HL-60 (cell line): Measurements from ENCODE around the gene C11orf86.

ENCODE experiments used
- DNase-seq, 2 experiments: peaks; one replicate each; pipeline ENCODE4 v3.0.0-alpha.2; 2010 to 2020; ENCODE audit warnings: low read depth in 1 of 2, low spot score in 1 of 2
- H3K27ac ChIP-seq: fragments of 250-450 bp; sonication (Bioruptor Pico); replicated peaks from 2 replicates; pipeline ENCODE4 v1.5.1; 2020; ENCODE audit warnings: mild to moderate bottlenecking, moderate library complexity
- H3K27me3 ChIP-seq: fragments of 250-450 bp; sonication (Bioruptor Pico); 2 replicates; pipeline ENCODE4 v1.5.1; 2021; ENCODE audit warnings: mild to moderate bottlenecking, moderate library complexity; ENCODE audit not compliant: insufficient read depth, poor library complexity, severe bottlenecking
- H3K4me3 ChIP-seq: replicated peaks from 2 replicates; pipeline ENCODE4 v1.5.1; 2011; ENCODE audit warnings: mild to moderate bottlenecking, control low read depth, low read length; ENCODE audit not compliant: insufficient read depth
- CTCF ChIP-seq: IDR thresholded peaks from one replicate; pipeline ENCODE4 v1.5.1; 2011; ENCODE audit warnings: low read length, control low read depth, inconsistent platforms; ENCODE audit not compliant: insufficient read depth
- GABPA ChIP-seq: IDR thresholded peaks from 2 replicates; pipeline ENCODE4 v1.6.1; 2012; ENCODE audit warnings: low read depth
- POLR2AphosphoS5 ChIP-seq: IDR thresholded peaks from 2 replicates; pipeline ENCODE4 v1.6.1; 2012; ENCODE audit warnings: low read depth
- REST ChIP-seq: IDR thresholded peaks from 2 replicates; pipeline ENCODE4 v1.6.1; 2012; ENCODE audit warnings: low read depth; ENCODE audit not compliant: insufficient replicate concordance
- SPI1 ChIP-seq: IDR thresholded peaks from 2 replicates; pipeline ENCODE4 v1.6.1; 2012; ENCODE audit warnings: low read depth, mild to moderate bottlenecking, borderline replicate concordance

Gene C11orf86

GRCh38 chr11:67007126-67007525, 32.0 kb downstream of the C11orf86 start:
- Histone ChIP-seq H3K27me3 (no peaks in the 10 kb centered on the region), H3K4me3 (no peak overlapping the region), H3K27ac (no peak overlapping the region)
- no peak for DNase-seq
- no peak for TF ChIP-seq REST
- TF ChIP-seq CTCF, result no peak
- TF ChIP-seq POLR2AphosphoS5, result no peak
- no peak for TF ChIP-seq SPI1
- no peak for TF ChIP-seq GABPA

- Histone ChIP-seq H3K27ac (no peak overlapping the region), H3K27me3 (peaks cover 3% of the 10 kb centered on the region), H3K4me3 (no peak overlapping the region)
- TF ChIP-seq CTCF, result no peak
- no peak for TF ChIP-seq REST
- no peak for TF ChIP-seq SPI1
- no peak for TF ChIP-seq GABPA
- TF ChIP-seq POLR2AphosphoS5, result no peak
- no peak for DNase-seq
These were observed 35.3 kb downstream of the C11orf86 start for GRCh38 chr11:67010296-67010905.

- Histone ChIP-seq H3K27ac (no peak overlapping the region), H3K4me3 (no peak overlapping the region), H3K27me3 (peaks cover 5% of the 10 kb centered on the region)
- TF ChIP-seq REST, result no peak
- TF ChIP-seq CTCF, result no peak
- TF ChIP-seq GABPA, result no peak
- TF ChIP-seq SPI1, result no peak
- TF ChIP-seq POLR2AphosphoS5, result no peak
- DNase-seq, result no peak
These were observed 38.5 kb downstream of the C11orf86 start for GRCh38 chr11:67013511-67014045.
